GM21381 (cell line): ENCODE data around the gene EEF1AKMT3.

Experiments used
- ATAC-seq: cut with Tn5 transposase; IDR thresholded peaks from one replicate; pipeline ENCODE4 v1.9.1; 2021; ENCODE audit warnings: mild to moderate bottlenecking, moderate library complexity; ENCODE audit not compliant: unreplicated experiment

Gene EEF1AKMT3

GRCh38 chr12:57782243-57782607 lies 9.8 kb downstream of the EEF1AKMT3 start:
- no peak for ATAC-seq

- peak; percentile 82 for ATAC-seq
Observed at GRCh38 chr12:57782608-57783465, 10.4 kb downstream of the EEF1AKMT3 start, which contains the start of gene TSFM. TSS of gene TSFM (plus strand) at chr12:57782787. CDS start at chr12:57782802, 15 bp downstream.

- ATAC-seq: no peak
Observed at GRCh38 chr12:57783466-57783801, 11.0 kb downstream of the EEF1AKMT3 start.

GRCh38 chr12:57783861-57784260 lies 11.4 kb downstream of the EEF1AKMT3 start:
- ATAC-seq: no peak

GRCh38 chr12:57793920-57794319 lies 21.5 kb downstream of the EEF1AKMT3 start:
- no peak for ATAC-seq

- no peak for ATAC-seq
Observed at GRCh38 chr12:57795354-57795753, 22.9 kb downstream of the EEF1AKMT3 start.

GRCh38 chr12:57796996-57797395 lies 24.6 kb downstream of the EEF1AKMT3 start:
- no peak for ATAC-seq

GRCh38 chr12:57797933-57798332 lies 25.5 kb downstream of the EEF1AKMT3 start:
- no peak for ATAC-seq

- no peak for ATAC-seq
Observed at GRCh38 chr12:57800965-57801364, 28.6 kb downstream of the EEF1AKMT3 start.

GRCh38 chr12:57802607-57803006 lies 30.2 kb downstream of the EEF1AKMT3 start:
- no peak for ATAC-seq

GRCh38 chr12:57803319-57803893 lies 31.0 kb downstream of the EEF1AKMT3 start:
- no peak for ATAC-seq

- no peak for ATAC-seq
Observed at GRCh38 chr12:57806677-57807076, 34.3 kb downstream of the EEF1AKMT3 start.

- no peak for ATAC-seq
Observed at GRCh38 chr12:57807285-57807684, 34.9 kb downstream of the EEF1AKMT3 start.

GRCh38 chr12:57808351-57808750 lies 35.9 kb downstream of the EEF1AKMT3 start:
- no peak for ATAC-seq

GRCh38 chr12:57809425-57809824 lies 37.0 kb downstream of the EEF1AKMT3 start:
- no peak for ATAC-seq

GRCh38 chr12:57810450-57810849 lies 38.0 kb downstream of the EEF1AKMT3 start:
- no peak for ATAC-seq

GRCh38 chr12:57811028-57811755 lies 38.8 kb downstream of the EEF1AKMT3 start:
- no peak for ATAC-seq

GRCh38 chr12:57813111-57813970 lies 40.9 kb downstream of the EEF1AKMT3 start:
- no peak for ATAC-seq

- ATAC-seq: no peak
Observed at GRCh38 chr12:57813971-57814772, 41.8 kb downstream of the EEF1AKMT3 start.
